Stimulated activated CD8-positive, alpha-beta memory T cell treated with anti-CD3 and anti-CD28 coated beads, Interleukin-12 subunit alpha, Interleukin-12 subunit beta, amount 100 ng/mL, for 24 hours (primary cell): ENCODE data around the gene RNF103.
"Not testable (repeated sequence)": the region's sequence is repeated elsewhere in the genome, so short reads cannot be mapped to it uniquely, and the experiment has no call there.

Source experiments
- DNase-seq: peaks from one replicate; pipeline ENCODE4 v3.0.0-alpha.2; 2020; ENCODE audit errors: extremely low read depth

RNF103 gene

DNA sequence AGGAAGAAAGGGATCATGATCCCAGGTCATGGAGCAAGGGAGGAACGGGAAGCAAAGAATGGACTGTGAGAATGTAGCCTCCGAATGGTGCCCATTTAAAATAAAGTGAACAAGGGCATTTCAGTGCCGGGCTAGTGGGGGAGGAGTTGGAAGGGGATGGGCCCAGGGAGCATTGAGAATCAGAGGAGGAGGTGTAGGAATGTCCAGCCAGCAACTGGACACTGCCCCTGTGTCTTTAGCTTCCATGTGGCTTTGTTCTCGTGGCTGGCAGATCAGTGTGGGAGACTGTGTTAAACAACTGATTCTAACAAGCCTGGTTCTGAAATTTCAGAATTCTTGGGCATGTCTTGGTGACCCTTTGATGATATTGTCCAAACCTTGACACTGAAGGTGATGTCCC, 1.4 kb upstream of the RNF103 start:
- no peak for DNase-seq

DNA sequence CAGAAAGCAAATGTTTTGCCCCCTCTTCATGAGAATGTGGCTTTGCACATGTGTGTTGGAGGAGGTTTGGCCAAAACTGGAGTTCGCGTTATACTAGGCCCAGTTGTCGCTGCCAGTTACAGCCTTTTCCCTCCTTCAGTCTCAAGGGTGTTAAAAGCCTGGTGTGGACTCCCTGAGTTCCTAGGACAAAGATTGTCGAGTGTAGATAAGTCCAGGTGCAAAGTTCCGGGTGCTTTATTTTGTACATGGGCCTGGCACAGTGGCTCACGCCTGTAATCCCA, 542 bp upstream of the RNF103 start:
- DNase-seq, result no peak

DNA sequence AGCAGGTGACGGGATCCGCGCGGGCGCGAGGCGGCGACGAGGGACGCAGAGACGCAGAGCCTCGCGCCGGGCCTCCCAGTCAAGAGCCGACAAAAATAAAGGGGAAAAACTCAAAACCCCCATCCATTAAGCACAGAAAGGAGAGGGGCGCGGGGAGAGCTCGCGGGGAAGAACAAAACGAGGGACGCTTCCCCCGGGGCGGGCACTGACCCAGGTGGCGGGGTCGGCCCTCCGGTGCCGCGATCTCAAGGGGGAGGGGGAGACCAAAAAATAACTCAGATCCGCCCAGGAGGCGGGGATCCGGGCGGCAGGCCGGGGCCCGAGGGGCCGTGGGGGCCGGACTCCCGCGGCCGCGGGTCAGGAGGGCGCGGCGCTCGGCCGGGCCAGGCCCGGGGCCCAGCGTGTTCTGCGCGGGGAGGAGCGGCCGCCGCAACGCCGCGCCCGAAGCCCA, 597 bp downstream of the RNF103 start:
- peak; percentile 15 for DNase-seq

- no peak for DNase-seq
Observed at GRCh38 chr2:86622519-86623042, 1.1 kb downstream of the RNF103 start.

DNA sequence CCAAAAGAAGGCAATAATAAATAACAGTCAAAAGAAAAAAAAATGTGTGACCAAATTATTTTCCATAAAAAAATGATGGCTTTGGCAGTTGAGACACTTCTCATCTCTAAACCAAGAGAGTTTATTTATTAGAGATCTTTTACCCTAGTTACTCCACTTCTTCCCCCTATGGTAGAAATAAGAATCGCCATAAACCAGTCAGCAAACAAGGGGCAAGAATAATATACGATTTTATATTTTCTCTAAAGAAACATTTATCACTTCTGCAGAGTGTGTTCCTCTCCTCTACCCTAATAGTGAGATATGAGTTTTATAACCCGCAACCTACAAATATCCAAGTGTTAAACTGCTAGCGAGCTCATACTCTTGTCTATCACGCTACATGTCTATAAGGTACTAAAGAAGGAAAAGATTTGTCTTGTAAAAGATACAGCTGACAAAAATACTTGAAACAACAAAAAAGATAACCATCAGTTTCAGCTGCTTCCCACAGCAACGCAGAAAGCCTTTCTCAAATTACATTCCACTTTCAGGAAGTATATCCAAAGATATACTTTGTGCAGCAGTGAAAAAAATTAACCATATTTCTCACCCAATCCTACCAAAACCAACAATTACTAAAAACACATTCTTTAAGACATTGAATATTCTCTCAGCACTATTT, 2.3 kb downstream of the RNF103 start:
- DNase-seq, result no peak

- DNase-seq, result no peak
Observed at GRCh38 chr2:86617738-86618137, 5.9 kb downstream of the RNF103 start.

GRCh38 chr2:86617153-86617552, 6.5 kb downstream of the RNF103 start:
- no peak for DNase-seq

DNA sequence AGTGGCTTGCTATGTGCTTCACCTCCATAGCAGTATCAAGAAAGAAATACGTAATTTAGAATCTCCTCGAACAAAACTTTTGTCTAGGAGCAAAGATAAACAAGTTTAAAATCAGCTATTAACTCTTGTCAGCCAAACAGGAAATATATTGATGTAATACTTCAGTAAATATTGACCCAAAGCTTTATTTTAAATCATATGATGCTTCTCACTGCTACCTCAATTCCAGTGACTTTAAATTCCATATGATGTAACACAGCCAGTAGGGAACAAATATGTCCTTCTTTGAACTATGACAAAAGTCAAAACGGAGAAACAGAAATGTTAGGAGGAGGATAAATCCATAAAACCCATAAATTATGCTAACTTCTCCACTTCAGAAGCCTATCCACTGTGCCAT, 7.2 kb downstream of the RNF103 start:
- DNase-seq, result no peak

- no peak for DNase-seq
Observed at GRCh38 chr2:86615596-86615995, 8.1 kb downstream of the RNF103 start.

DNA sequence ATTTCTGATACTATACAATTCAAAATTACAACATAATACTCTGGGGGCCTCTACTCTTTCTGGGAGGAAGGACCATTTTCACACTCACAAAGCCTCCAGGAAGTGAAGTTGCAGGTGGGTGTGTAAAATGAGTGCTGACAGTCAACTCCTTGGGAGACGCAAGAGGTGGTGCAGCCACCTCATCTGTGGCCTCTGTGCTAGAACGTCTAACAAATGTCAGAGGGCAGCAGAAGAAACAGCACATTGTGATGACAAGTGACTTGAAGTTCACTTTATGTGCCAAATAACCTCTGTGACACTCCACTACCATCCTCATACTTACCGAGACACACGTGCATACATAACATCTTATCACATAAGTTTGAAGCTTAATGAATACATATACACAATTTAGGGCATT, 10.2 kb downstream of the RNF103 start:
- no peak for DNase-seq

DNA sequence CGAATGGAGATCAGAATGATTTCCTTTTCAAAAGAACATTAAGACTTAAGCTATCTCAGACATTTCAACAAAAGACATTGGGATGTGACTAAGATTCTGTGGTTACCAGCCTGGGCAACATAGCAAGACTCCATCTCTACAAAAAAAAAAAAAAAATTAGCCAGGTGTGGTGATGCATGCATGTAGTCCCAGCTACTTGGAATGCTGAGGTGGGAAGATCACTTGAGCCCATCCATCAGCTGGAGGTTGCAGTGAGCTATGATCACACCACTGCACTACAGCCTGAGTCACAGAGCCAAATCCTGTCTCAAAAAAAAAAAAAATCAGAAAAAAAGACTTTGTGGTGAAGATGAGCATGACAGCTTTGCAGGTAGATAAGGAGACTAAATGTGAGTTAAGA, 12.8 kb downstream of the RNF103 start:
- DNase-seq, result no peak

GRCh38 chr2:86608832-86609410, 14.7 kb downstream of the RNF103 start:
- no peak for DNase-seq

DNA sequence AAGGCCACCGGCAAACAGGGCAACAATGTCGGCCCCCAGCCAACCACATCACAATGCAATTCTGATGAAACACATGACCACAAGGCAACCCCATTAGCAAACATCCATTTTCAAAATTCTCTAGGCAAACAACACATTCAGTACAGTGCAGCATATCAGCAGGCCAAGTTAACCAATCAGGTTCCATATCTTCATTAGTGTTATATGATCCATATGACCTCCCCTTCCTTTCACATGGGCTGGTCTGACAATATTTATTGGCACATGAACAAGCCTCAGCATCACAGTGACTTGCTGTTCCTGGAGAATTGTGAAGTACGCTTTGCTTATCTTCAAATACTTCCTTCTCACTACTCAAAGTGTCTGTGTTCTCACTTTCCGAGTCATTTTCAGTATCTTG, 19.8 kb downstream of the RNF103 start:
- no peak for DNase-seq

- no peak for DNase-seq
Observed at GRCh38 chr2:86598966-86599365, 24.7 kb downstream of the RNF103 start.

- DNase-seq, result no peak
Observed at GRCh38 chr2:86596118-86596517, 27.5 kb downstream of the RNF103 start.

- DNase-seq, result no peak
Observed at GRCh38 chr2:86593266-86593665, 30.4 kb downstream of the RNF103 start.

- DNase-seq, result no peak
Observed at GRCh38 chr2:86592547-86593230, 31.0 kb downstream of the RNF103 start.

DNA sequence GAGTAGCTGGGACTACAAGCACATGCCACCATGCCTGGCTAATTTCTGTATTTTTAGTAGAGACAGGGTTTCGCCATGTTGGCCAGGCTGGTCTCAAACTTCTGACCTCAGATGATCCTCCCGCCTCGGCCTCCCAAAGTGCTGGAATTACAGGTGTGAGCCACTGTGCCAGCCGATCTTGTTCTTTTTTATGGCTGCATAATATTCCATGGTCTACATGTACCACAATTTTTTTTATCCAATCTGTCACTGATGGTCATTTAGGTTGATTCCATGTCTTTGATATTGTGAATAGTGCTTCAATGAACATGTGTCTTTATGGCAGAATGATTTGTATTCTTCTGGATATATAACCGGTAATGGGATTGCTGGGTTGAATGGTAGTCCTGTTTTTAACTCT, 34.0 kb downstream of the RNF103 start:
- DNase-seq, result not testable (repeated sequence)

DNA sequence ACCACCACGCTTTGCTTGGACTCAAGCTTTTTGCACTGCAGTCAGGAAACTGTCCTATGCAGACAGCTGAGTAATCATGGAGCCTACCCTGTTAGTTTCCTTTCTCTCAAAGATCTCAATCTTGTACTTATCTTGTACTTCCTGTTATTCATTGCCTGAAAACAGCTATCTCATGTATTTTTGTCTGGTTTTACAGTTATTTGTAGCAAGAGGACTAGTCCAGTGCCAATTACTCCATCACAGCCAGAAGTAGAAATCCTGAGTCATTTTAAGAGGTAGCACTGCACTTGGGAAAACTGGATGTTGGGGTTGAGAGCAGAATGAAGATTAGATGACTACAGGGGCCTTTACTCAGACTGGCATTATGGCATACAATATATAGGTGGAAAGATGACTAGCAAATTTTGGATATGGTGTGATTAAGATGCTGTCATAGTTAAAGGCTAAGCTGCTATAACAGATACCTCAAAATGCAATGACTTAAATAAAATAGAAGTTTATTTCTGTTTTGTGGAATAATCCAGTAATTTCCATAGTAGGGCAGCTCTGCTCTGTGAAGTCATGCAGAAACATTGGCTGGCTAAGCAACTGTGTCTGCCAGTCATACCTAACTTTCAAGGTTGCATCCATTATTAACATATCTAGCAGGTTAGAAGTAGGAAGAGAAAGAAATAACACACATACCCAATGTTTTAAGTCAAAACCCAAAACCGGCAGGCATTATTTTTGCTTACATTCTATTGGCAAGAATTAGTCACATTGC, 39.3 kb downstream of the RNF103 start:
- DNase-seq, result no peak

- no peak for DNase-seq
Observed at GRCh38 chr2:86580560-86580959, 43.1 kb downstream of the RNF103 start.

DNA sequence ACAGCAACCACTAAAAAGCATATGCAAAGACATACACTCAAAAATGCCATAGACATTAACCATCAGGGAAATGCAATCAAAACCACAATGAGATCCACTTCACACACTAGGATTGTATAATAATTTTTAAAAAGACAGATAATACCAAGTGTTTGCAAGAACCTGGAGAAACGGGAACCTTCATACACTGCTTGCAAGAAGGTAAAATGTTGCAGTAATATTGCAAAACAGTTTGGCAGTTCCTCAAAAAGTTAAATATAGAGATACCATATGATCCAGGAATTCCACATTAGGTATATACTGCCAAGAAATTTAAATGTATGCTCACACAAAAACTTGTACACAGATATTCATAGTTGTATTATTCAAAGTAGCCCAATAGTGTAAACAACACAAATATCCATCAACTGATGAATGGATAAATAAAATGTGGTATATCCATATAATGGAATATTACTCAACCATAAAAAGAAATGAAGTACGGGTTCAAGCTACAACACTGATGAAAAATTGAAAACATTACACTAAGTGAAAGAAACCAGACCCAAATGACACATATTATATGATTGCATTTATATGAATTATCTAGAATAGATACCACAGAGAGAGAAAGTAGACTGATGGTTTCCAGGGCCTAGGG, 45.7 kb downstream of the RNF103 start:
- DNase-seq, result no peak

DNA sequence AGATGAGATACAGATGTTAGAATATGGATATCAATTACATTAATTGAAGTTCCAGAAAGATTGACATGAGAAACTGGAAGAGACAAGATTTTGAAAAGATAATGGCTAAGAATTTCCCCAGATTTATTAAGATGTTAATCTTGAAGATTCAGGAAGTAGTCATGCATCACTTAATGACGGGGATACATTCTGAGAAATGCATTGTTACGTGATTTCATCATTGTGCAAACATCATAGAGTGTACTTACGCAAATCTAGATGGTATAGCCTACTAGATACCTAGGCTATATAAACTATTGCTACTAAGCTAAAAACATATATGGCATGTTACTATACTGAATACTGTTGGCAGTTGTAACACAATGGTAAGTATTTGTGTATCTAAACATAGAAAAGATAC, 53.6 kb downstream of the RNF103 start:
- DNase-seq, result no peak
